GM12873 (cell line): ENCODE results near the gene ASIC5.
A peak's percentile ranks its signal among the peaks of the same experiment; 100 is the strongest.

Experiments used
- TF ChIP-seq, protein P1 (sequence below): IDR thresholded peaks from 2 replicates; pipeline ENCODE4 v1.5.1; 2012; ENCODE audit warnings: low read depth, mild to moderate bottlenecking, moderate library complexity, low read length, control low read depth; ENCODE audit not compliant: insufficient read depth; ENCODE audit errors: missing control alignments

ASIC5 gene

DNA sequence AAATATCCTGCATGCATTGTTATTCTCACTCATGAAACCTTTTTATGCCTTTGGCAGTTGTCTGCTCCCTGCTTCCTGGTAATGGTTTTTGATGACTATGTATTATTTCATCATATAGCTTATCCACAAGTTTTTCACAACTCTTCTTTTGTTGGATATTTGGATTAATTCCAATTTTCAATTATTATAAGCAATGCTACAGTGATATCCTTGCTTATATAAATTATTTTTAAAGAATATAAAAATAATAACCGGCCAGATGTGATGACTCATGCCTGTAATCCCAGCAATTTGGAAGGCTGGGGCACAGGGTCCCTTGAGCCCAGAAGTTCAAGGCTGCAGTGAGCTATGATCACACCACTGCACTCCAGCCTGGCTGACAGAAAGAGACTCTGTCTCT, 47.0 kb downstream of the ASIC5 start:
- TF ChIP-seq, protein P1, sequence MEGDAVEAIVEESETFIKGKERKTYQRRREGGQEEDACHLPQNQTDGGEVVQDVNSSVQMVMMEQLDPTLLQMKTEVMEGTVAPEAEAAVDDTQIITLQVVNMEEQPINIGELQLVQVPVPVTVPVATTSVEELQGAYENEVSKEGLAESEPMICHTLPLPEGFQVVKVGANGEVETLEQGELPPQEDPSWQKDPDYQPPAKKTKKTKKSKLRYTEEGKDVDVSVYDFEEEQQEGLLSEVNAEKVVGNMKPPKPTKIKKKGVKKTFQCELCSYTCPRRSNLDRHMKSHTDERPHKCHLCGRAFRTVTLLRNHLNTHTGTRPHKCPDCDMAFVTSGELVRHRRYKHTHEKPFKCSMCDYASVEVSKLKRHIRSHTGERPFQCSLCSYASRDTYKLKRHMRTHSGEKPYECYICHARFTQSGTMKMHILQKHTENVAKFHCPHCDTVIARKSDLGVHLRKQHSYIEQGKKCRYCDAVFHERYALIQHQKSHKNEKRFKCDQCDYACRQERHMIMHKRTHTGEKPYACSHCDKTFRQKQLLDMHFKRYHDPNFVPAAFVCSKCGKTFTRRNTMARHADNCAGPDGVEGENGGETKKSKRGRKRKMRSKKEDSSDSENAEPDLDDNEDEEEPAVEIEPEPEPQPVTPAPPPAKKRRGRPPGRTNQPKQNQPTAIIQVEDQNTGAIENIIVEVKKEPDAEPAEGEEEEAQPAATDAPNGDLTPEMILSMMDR = no peak

DNA sequence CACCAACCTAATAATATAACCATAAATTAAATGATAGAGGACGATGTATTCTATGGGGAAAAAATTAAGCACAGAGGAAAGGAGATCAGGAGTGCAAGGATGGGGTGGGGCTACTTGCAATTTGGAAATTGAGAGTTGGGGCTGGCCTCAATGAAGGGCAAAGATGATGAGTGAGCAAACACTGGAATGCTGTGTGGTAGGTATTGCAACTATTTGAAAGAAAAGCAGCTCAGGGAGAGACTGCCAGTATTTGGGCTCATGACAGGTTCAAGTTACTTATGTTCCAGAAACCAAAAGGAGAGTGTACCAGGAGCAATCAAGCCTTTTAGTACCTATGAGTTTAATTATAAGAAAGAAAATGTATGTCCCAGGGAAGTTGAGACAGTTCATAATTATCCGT, 47.4 kb downstream of the ASIC5 start:
- TF ChIP-seq, protein P1 = no peak

DNA sequence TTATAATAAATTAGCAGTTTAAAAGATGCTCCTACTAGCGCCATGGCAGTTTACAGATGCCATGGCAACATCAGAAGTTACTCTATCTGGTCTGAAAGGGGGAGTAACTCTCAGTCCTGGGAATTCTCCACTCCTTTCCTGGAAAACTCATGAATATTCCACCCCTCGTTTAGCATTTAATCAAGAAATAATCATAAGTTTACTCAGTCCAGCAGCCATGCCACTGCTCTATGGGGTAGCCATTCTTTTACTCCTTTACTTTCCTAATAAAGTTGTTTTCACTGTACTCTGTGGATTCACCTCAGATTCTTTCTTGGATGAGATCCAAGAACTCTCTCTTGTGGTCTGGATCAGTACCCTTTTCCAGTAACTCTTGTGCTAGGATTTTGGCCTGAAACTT, 55.0 kb downstream of the ASIC5 start:
- TF ChIP-seq, protein P1 = no peak

DNA sequence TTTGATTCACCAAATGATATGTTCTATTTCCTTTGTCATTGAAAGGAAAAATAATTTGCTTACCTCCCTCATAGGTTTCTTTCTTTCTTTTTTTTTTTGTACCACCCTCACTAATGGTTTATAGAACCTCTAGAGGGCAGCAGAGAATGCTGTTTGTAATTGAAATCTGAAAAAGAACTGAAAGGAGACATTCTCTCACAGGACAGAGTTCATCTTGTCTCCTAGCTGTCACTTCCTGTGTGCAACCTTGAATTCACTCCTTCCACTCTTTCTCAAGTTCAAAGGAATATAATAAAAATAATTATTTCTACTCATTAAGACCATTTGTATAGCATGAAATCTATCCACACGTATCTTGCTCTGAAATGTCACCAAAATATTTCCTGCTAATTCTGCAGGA, 56.2 kb downstream of the ASIC5 start:
- TF ChIP-seq, protein P1 = peak; percentile 53

DNA sequence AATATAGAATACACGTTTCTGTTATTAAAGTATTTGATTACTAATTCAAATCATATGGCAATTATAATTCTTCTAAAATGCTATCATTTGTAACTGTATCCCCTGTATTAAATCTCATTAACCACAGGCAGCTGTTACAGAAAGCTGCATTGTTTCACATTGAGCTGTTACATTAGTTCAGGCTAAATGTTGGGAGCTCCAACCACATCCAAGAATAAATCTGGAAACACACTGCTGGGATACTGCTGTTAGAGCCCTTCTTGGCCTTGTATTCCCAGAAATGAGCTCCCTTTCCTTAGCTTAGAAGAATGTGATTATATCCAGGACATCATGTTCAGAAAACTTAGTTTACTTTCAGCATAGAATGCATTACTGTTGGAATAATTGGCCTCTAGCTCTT, 59.1 kb downstream of the ASIC5 start:
- TF ChIP-seq, protein P1 = no peak

DNA sequence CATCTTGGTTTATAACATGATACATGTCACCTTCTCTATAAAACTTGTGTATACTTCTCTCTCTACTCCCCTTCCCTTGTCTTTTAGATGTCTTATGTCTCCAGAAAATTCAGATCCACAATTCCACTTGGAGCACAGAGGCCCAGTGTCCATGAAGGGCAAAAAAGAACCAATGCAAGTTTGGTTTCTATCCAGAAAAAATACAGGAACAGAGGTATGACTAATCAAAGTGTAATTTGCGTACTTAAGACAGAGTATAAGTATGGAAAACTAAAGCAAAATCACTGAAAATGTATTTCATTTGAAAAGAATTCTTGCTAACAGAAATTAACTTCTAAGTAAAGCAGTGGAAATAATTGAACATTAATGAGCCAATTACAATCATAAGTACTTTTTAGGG, 61.1 kb downstream of the ASIC5 start:
- TF ChIP-seq, protein P1 = no peak

DNA sequence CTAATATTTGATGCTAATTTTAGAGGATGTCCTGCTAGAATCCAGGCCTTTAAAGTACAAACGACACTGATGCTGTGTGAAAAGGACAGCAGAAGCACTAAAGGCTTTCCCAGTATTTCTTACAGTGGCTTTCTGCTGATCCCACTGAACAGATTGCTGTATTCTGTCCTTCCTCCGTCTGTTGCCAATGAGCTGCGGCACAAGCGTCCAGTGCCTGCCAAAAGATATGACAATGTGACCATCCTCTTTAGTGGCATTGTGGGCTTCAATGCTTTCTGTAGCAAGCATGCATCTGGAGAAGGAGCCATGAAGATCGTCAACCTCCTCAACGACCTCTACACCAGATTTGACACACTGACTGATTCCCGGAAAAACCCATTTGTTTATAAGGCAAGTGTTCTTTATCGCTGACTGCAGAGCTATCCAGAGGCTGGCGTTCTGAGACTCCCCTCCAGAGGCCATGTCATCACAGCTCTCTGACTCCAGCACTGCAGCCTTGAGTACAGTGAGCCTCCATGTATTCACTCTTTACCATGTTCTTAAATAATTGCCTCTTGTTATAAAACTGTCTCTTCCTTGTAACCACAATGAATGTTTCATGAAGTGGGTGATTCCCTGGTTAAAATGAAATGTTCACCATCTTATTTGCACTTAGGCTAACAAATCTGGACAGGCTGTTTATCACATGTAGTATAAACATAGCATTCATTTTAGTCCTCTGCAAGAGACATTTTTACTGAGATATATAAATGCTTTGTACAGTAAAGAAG, 63.7 kb downstream of the ASIC5 start:
- TF ChIP-seq, protein P1 = no peak
